HG03135 (cell line): ENCODE measurements around the gene PDK1.

Experiments
- ATAC-seq: cut with Tn5 transposase; IDR thresholded peaks from one replicate; pipeline ENCODE4 v1.9.1; 2021; ENCODE audit warnings: mild to moderate bottlenecking, moderate library complexity; ENCODE audit not compliant: unreplicated experiment

Gene PDK1

DNA sequence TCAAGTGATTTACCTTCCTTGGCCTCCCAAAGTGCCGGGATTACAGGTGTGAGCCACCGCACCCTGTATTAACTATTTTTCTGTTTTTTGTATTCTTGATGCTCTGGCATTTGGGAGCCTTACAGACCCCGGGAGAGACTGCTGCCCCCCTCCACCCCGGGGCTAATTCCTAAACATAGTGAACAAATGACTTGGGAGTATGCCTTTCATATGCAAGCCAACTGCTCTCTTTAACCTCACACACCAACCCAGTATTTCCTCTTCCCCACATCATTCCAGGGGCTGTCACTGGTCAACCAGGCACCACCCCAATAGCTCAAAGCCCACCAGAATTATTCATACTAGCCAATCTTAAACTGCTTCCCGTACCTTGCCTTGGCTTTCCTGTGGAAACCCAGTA lies 79.7 kb downstream of the PDK1 start:
- no peak for ATAC-seq

DNA sequence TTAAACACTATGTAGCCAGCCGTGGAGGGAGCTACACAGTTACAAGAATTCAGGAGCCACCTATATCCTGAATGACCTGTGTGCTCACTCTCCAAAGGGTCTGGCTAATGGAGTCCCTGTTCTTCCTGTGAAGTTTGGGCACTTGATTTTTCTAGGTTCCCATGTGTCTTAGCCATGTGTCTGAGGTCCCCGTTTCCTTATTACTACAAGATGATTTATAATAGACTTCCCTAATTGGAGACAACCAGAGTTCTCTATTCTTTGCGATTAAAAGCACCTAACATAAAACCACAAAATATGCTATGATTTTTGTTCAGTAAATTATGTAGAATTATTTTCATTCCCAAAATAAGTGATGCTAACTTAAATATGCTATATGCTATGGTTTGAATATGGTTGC lies 83.4 kb downstream of the PDK1 start:
- ATAC-seq = no peak

DNA sequence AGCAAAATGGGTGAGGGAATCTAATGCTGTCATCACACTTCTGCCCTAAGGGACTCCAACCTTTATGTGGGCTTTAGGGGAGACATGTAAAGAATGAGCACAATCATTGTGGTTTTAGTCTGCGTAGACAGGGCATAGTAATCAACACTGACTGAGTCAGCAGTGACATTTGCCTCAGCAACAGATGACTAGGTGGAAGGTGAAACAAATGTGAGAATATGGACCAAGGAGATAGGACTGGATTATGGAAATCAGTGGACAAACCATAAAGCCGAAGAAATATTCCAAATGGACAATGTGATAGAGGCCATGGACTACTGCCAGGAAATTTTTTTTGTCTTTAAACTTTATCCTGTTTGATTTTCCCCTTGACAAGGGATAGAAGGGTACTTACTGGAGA lies 83.9 kb downstream of the PDK1 start:
- no peak for ATAC-seq

DNA sequence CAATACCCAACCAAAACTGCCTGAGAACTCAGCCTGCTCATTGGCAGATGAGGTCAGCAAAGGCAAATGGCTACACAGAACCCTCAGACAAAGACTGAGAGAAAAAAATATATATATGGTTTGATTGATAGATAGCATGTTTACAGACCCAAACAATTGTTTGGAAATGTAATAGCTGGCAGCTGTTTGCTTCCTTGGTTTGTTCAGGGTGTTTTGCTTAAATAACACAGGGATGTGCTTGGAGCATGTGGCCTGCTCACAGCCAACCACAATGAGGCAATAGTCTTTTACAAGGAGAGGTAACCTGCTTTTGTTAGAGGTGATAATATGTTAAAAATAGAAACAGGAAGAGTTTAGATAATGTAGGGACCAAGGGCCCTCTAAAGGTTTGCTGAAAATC lies 84.5 kb downstream of the PDK1 start:
- ATAC-seq = no peak

DNA sequence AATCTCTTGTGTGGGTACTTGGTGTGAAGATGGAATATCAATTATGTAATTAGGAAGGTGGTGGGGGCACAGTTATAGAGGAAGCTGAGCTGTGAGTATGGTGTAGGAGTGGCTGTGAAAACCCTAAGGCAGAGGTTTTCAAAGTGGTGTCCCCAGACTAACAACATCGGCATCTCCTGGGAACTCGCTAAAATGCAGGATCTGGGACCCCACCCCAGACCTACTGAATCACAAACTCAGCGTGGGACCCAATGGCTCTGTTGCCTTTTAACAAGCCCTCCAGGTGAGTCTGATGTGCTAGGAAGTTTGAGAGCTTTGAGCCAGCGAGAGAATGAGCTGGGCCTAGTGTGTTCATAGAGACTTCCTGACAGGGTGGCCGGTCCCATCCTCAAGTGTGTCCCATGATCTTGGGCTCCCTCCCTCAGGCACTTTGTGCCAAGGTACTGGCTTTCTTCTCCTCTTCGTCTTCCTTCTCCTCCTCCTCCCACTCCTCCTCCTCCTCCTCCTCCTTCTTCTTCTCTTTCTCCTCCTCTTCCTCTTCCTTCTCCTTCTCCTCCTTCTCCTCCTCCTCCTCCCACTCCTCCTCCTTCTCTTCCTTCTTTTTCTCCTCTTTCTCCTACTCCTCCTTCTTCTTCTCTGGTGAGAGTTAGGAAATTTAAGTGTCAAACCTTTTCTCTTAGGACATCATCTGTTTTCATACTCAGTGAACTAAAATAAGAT lies 86.6 kb downstream of the PDK1 start:
- ATAC-seq = no peak

DNA sequence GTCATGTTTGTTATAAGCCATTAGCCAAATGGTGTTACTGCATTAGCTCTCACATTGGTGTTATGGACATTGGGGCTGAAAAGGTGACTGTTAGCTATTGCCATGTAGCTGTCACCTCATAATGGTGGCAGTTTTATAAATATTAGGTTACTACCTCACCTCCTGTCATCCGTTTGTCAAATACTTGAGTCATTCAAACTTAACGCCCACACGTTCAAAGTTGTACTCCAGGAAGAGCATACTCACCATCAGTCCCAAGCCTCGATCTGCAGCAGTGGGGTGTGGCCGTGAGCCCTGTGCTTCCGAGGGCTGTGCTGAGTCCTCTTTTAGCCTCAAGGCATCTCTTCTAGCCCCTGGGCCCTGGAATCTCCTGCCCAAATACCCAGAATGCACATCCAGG lies 87.3 kb downstream of the PDK1 start:
- no peak for ATAC-seq

DNA sequence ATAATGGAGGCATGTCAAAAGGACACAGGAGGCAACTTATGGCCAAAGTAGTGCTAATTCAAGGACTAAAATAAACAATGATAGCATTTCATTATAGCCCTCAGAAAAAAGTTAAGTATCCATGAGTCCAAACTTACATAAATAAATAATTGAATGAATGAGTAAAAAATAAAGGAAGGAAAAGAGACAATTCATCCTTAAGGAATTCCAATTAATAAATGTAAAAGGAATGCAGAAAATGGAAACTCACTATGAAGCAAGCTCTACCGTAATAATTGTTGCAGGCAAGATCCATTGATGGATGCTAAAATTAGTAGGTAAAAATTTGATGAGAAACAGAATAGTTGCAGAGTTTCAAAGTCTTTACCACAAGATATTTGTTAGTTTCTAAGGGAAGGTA lies 91.5 kb downstream of the PDK1 start:
- ATAC-seq = no peak

DNA sequence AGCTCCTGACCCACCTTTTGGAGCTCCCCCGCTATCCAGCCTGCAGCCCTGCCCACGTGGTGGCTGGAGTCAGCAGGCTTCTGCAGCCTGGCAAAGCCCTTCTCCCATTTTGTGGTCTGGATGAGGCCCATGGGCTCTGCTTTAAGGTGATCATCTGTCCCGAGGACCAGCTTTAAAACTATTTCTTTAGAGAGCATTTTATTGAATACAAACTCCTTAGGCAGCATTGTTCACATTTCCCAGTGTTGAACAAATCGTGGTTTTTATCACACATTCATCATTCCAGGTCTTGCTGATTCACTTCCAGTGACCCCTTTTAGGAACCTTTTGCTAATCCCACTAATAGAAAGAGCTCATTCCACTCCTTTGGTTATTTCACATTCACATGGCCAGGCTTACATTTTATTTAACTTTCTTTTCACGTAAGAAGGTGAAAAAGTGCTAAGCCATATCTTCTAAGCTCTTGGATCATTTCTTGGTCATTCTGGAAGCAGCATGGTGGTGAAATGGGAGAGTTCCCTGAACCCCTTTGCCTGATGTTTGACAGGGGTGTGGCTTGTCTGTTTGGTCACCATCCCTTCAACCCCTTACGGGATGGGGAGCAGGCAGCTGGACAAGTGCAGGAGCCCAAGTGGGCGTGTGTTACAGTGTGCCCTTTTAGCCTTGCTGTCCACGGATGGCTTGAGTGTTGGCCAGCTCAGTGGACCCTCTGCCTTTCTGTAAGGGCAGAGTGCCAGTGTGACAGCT lies 99.4 kb downstream of the PDK1 start:
- ATAC-seq = no peak

DNA sequence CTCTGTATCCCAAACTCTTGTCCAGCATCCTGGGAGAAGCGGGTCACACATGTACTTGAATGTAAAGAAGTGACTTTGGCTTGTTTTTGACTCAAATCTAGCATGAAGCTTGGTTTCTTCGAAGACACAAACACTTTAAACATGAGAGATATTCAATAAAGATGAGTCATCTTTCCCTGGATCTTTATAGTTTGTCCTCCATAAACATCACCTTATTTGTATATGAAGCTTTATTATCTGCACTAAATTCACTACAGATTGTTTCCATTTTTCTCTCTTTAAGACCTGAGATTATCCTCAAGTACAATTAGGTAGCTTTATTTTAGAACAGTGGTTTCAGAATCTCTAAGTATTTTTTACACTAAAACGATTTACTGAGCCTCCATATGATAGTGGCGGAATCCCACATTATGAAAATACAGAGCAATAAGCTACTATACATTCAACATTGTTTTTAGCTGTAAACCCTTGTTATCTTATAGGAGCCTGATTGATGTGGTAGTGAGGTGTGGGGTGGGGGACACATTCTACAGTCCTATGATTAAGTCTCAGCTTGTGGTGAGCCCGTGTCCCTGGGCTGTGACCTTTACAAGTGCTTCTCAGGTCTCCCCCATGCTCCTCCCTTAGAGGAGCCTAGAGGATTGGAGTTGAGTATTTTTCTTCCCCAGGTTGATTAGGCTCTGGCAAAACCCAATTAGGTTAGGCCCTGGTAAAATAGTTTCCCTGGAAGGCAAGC lies 100.1 kb downstream of the PDK1 start:
- ATAC-seq = no peak
